H1 (cell line): ENCODE data around the gene NPBWR2. TPM values are rescaled to one million over a fixed set of nuclear protein-coding genes. Genes with fewer than 3 reads are reported as not detected.

Experiments used
- ATF3 ChIP-seq: IDR thresholded peaks from 2 replicates; pipeline ENCODE4 v1.6.1; 2011; ENCODE audit warnings: low read depth, mild to moderate bottlenecking, low read length; ENCODE audit not compliant: insufficient read depth
- CTBP2 ChIP-seq: IDR thresholded peaks from 2 replicates; pipeline ENCODE4 v1.7.0; 2011; ENCODE audit warnings: borderline replicate concordance, mild to moderate bottlenecking, moderate library complexity, mixed read lengths, low read length; ENCODE audit not compliant: insufficient read depth, insufficient read length
- CTCF ChIP-seq, 3 experiments: IDR thresholded peaks; 1 replicate in 2 of 3; 2 replicates in 1 of 3; pipeline versions ENCODE4 v1.5.1 to v1.6.1; 2011; ENCODE audit warnings: low read length in 3 of 3, mild to moderate bottlenecking in 3 of 3, inconsistent platforms in 2 of 3, low read depth in 1 of 3, moderate library complexity in 1 of 3; ENCODE audit not compliant: insufficient read depth in 1 of 3; ENCODE audit errors: control extremely low read depth in 1 of 3
- SIN3A ChIP-seq, 2 experiments: IDR thresholded peaks in 1 of 2; conservative IDR thresholded peaks in 1 of 2; 2 replicates each; pipeline ENCODE4 v1.6.1; 2011 to 2012; ENCODE audit warnings: low read length in 2 of 2, improper control_type of control experiment in 1 of 2, low read depth in 1 of 2, mild to moderate bottlenecking in 1 of 2
- polyA plus RNA-seq, 7 experiments: library from polyadenylated mRNA; depleted of rRNA in 3 of 7; stranded (reverse) in 5 of 7; unstranded in 2 of 7; fragments of >200 nt in 5 of 7; fragments of 200-250 nt in 2 of 7; gene quantifications; 1 replicate in 5 of 7; 2 replicates in 1 of 7; 4 replicates in 1 of 7; pipeline versions ENCODE4 v1.2.1 to v1.2.3, GENCODE V29; 2011 to 2013; ENCODE audit warnings: missing spikeins in 2 of 7, mixed read lengths in 2 of 7
- total RNA-seq: library from RNA; stranded (reverse); fragmentation: NEBNext Ultra II Directional; extraction: Animal tissue kit (Norgen Biotek cat#: 25700); gene quantifications from 2 replicates; pipeline ENCODE4 v1.2.1, GENCODE V29; 2021
- TF ChIP-seq, protein P1 (sequence below): IDR thresholded peaks from 2 replicates; pipeline ENCODE4 v1.6.1; 2012; ENCODE audit warnings: low read length, inconsistent platforms

NPBWR2 gene
- total and polyA plus RNA-seq, 2 of the 8 experiments (the other 6 are each of a cell fraction or from before 2014, with no cell fraction given) = not detected

DNA sequence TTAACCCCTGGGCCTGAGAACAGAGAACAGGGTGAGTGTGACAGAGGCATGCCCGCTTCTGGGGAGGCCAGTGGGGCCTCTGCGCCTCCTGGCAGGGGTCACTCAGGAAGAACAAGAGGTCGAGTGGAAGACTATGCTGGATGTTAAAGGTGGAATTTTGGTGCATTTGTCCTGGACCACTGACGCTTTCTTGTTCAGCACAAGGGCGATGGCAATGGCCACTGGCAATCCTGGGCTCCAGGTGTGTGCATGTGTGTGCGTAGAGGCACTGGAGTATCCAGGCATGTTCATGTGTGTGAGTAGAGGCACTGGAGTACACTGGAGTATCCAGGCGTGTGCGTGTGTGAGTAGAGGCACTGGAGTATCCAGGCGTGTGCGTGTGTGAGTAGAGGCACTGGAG, 23.5 kb upstream of the NPBWR2 start (continued):
- TF ChIP-seq CTCF (IDR thresholded peaks at IDR 0.05; ENCODE audit: control extremely low read depth in 1 of 3, insufficient read depth in 1 of 3, low read depth in 1 of 3, low read length in 3 of 3) (no peak), ATF3 (no peak), CTBP2 (no peak), SIN3A (conservative IDR thresholded peaks at IDR 0.05 in 1 of 2, IDR thresholded peaks at IDR 0.05 in 1 of 2; ENCODE audit: low read depth in 1 of 2, low read length in 2 of 2) (no peak)
- TF ChIP-seq, protein P1, sequence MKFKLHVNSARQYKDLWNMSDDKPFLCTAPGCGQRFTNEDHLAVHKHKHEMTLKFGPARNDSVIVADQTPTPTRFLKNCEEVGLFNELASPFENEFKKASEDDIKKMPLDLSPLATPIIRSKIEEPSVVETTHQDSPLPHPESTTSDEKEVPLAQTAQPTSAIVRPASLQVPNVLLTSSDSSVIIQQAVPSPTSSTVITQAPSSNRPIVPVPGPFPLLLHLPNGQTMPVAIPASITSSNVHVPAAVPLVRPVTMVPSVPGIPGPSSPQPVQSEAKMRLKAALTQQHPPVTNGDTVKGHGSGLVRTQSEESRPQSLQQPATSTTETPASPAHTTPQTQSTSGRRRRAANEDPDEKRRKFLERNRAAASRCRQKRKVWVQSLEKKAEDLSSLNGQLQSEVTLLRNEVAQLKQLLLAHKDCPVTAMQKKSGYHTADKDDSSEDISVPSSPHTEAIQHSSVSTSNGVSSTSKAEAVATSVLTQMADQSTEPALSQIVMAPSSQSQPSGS = no peak
- TF ChIP-seq, all 59 proteins: peak for 0
